GM21423 (cell line): ENCODE results near the gene NEMP2.
A peak's percentile ranks its signal among the peaks of the same experiment; 100 is the strongest.

Source experiments
- ATAC-seq: cut with Tn5 transposase; IDR thresholded peaks from one replicate; pipeline ENCODE4 v1.9.1; 2021; ENCODE audit warnings: mild to moderate bottlenecking, moderate library complexity; ENCODE audit not compliant: unreplicated experiment

Gene NEMP2, protein sequence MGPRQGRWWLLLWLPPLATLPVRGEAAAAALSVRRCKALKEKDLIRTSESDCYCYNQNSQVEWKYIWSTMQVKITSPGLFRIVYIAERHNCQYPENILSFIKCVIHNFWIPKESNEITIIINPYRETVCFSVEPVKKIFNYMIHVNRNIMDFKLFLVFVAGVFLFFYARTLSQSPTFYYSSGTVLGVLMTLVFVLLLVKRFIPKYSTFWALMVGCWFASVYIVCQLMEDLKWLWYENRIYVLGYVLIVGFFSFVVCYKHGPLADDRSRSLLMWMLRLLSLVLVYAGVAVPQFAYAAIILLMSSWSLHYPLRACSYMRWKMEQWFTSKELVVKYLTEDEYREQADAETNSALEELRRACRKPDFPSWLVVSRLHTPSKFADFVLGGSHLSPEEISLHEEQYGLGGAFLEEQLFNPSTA

DNA sequence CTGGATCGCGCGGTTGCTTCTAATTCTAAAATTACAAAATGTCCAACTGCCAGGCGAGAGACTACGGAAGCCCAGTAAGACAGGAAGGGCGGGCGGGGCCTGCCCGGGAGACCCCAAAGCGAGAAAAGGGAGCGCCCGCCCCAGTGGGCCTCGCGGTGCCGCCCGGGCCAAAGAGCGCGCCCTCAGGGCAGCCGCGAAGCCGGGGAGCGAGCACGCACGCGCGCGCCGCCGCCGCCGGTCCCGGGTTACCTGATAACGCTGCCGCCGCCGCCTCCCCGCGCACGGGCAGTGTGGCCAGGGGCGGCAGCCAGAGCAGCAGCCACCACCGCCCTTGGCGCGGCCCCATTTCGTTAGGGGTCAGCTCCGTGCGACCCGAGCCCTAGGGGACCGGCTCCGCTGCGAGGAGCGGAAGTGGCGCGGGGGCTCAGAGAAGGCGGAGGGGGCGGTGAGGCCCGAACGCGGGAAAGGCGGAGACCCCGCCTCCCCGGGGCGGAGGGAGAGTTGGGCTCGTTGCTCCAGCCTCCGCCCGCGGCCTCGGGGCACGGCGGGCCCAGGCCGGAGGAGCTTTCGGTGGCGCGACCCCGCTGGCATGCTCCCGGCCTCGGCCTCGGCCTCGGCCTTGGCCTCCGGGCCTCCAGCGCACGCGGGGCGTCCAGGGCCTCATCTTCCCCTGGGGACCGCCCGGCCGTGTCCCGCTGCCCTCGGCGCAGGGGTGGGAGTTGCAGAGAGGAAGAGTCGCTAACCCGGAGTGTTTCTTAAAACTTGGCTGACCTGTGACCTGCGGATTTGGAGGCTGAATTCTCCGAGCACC, at the start of gene NEMP2:
TSS of gene NEMP2 (minus strand) at position 413 of the 811 bp plus-strand sequence. CDS start at position 346, 67 bp downstream.
- ATAC-seq = peak; percentile 71

GRCh38 chr2:190583507-190584337, 49.2 kb upstream of the NEMP2 start:
- peak; percentile 61 for ATAC-seq

DNA sequence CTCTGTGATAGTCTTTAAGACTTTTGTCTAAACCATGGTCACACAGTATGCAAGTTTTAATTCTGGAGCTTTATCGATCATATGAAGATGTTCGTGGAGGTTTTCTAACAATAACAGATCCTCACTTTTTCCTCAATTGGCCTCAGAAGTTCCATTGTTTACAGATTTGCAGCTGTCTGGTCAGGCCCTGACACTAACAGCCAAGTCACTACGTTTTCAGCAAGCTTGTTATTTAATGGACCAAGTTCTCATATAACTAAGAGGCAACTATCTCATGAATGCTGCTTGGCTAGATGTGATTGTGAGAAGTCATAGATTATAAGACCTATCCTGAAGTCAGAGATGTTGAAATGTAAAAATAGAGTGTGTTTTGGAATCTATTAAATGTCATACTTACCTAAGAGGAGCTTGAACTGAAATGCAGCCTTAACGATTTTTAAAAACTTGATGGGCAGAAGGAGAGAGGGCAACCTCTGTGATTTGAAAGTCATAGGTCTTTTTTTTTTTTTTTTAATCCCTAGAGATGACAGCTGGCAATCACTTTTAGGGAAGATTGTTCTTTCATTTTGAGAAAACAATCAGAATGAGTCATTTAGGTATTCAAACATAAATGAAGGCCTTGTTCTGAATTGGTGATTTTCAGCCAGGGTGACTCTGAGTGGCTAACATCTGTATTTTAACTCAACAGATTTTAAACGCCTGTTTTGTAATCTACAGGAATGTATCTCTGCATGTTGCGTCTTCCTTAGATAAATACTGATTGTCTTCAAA, 48.4 kb upstream of the NEMP2 start:
- peak; percentile 55 for ATAC-seq

DNA sequence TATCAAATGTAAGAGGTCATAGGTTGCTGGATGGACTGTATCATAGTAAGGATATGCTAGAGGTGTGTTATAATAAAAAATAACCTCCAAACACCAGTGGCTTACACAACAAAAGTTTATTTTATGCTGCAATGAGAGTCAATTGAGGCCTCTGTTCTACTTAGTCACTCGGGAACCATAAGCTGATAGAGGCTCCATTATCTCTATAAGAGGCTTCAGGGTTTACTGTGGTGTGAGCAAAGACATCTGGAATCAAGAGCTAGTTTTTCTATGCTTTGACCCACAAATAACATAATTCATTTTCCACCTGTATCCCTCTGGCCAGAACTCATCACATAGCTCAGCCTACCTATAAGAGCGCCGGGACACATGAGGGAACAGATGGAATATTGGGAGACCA, 47.5 kb upstream of the NEMP2 start:
- no peak for ATAC-seq

GRCh38 chr2:190579915-190580846, 45.7 kb upstream of the NEMP2 start:
- ATAC-seq = no peak

DNA sequence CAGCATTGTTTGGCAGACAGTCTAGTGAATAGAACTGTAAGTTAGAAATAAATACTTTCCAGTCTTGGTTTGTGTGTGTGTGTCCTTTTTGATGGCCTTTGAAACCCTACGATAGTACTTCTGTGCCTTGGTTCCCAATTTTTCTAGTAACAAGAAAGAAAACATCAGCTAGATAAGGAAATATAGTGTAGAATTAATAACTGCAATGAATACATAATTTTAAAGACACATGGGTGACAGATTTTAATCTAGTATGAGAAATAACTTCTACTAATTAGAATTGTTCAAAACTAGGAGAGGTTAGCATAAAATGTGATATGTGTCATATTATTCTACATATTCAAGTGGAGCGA, 44.5 kb upstream of the NEMP2 start:
- ATAC-seq = no peak

- ATAC-seq = no peak
Observed at GRCh38 chr2:190578158-190579057, 43.9 kb upstream of the NEMP2 start.

GRCh38 chr2:190576573-190576972, 42.1 kb upstream of the NEMP2 start:
- no peak for ATAC-seq

DNA sequence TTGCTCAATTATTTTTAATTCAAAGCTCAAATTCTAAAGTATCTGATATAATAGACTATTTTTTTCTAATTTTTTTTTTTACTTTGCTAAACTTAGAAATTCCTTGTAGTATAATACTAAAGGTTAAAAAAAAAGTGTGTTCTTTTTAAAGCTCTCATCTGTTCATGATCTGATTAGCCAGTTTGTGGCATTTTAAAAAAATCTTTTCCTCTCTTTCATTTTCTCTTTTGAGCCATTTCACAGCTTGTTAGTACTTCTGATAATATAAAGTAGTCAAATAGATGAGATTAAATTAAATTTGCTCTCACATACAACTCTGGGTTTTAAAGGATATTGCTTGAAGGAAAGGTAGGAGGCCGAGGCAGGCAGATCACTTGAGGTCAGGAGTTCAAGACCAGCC, 40.7 kb upstream of the NEMP2 start:
- ATAC-seq = no peak

GRCh38 chr2:190574169-190574568, 39.6 kb upstream of the NEMP2 start:
- no peak for ATAC-seq

DNA sequence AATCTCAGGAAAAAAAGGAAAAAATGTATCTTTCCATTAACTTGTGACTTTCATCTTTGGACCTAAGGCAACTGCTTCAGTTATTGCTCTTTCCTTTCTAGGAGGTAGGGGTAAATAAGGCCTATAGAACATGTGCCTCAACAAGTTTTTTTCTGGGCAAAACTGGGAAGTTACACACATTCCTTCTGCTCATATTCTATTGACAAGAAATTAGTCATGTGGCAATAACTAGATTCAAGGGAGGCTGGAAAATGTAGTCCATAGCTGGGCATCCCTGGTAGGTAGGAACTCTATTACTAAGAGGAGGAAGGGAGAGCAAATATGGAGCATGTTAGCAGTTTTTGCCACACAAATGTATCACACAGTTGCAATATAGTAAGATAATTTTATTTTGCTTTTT, 37.7 kb upstream of the NEMP2 start:
- no peak for ATAC-seq

GRCh38 chr2:190571686-190572085, 37.2 kb upstream of the NEMP2 start:
- ATAC-seq = no peak

DNA sequence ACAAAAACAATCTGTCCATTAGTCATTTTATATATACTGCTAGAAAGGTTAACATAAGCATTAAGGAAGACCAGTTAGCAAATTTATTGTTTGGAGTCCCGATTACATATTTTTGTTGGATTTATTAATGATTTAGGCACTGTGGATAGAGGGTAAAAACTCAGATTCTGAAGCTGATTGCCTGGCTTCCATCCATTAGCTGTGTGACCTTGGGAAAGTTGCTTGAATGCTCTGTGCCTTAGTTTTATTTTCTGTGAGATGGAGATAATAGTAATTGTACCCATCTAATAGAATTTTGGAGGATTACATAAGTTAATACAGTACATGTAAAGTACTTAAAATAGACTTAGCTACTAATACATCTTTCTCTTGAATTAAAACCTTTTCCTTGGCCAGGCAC, 36.3 kb upstream of the NEMP2 start:
- no peak for ATAC-seq

GRCh38 chr2:190569994-190570755, 35.7 kb upstream of the NEMP2 start:
- no peak for ATAC-seq

- no peak for ATAC-seq
Observed at GRCh38 chr2:190564838-190565237, 30.3 kb upstream of the NEMP2 start.

- no peak for ATAC-seq
Observed at GRCh38 chr2:190563646-190564045, 29.1 kb upstream of the NEMP2 start.

GRCh38 chr2:190563109-190563508, 28.6 kb upstream of the NEMP2 start:
- ATAC-seq = no peak

DNA sequence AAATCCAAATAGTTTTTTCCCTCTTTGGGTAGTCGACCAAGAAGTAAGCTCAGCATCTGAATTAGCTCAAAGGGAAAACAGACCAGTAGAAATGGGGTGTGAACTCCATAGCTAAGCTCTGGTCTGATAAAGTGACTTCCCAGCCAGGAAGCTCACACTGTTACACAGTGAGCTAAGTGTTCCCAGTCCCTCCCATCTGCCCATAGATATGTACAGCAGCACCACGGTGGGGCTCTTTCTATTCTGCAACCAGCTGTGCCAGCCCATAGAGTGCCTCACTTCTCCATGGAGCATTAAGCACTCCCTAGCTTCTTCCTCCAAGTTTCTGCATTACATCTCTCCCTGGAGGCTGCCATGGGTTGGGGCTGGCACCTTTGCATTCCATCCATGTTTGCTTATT, 27.6 kb upstream of the NEMP2 start:
- ATAC-seq = no peak
